ENCODE data around the gene ADIPOR2.

DNA sequence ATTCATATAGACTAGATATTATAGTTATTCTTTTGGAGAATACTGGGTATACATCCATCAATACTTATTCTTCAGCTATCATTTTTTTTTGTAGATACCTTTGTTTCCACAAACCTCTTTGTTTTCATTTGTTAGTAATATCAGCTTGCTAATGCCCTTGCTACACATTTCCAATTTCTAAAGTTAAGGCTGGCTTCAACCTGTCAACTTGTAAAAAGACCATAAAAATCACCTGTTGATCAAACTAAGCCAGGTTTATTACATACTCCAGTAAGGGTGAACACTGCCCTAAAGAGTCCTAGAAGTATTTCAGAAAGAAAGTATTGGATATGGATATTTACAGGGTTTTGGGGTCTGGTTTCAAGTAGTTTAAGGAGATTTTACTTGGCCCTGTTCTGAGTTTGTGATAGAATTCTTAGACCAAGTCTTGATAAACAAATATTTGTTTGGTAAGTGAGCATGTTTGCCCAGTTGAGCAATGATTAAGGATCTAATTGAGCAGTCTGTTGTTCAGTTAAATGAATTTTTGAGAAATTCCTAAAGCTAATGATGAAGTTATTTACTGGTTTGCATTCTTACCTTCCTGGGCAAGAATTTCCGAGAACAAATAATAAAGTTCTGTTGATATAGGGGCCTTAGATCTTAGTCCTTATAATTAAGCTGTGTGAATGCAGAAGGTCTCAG lies 76.7 kb downstream of the ADIPOR2 start:
- TF ChIP-seq, protein P1, sequence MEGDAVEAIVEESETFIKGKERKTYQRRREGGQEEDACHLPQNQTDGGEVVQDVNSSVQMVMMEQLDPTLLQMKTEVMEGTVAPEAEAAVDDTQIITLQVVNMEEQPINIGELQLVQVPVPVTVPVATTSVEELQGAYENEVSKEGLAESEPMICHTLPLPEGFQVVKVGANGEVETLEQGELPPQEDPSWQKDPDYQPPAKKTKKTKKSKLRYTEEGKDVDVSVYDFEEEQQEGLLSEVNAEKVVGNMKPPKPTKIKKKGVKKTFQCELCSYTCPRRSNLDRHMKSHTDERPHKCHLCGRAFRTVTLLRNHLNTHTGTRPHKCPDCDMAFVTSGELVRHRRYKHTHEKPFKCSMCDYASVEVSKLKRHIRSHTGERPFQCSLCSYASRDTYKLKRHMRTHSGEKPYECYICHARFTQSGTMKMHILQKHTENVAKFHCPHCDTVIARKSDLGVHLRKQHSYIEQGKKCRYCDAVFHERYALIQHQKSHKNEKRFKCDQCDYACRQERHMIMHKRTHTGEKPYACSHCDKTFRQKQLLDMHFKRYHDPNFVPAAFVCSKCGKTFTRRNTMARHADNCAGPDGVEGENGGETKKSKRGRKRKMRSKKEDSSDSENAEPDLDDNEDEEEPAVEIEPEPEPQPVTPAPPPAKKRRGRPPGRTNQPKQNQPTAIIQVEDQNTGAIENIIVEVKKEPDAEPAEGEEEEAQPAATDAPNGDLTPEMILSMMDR (IDR thresholded peaks at IDR 0.05; ENCODE audit: low read length) = no peak
- TF ChIP-seq EZH2 (IDR thresholded peaks at IDR 0.05; ENCODE audit: borderline replicate concordance, low read length) = no peak

Data from OCI-LY1 (cell line).